HCT116 (cell line): Measurements from ENCODE around the gene SPRY4. TPM values are rescaled to one million over a fixed set of nuclear protein-coding genes. Genes with fewer than 3 reads are reported as not detected.
"Not testable (repeated sequence)": the region's sequence is repeated elsewhere in the genome, so short reads cannot be mapped to it uniquely, and the experiment has no call there.

ENCODE experiments used
- ATAC-seq: fragments of 200-7000 bp; cut with Tn5 transposase; 2 replicates; pipeline ENCODE4 v1.9.1; 2020; ENCODE audit warnings: mild to moderate bottlenecking, moderate library complexity
- BruUV-seq: library from RNA; stranded (reverse); fragments of 400-500 nt; replicated peaks from 2 replicates; lab custom pipeline; 2021; lab: Mats Ljungman, UMichigan
- CTCF ChIA-PET: fragments of 300-600 bp; sonication (Branson Sonifier 250); formaldehyde crosslinking; loops from one replicate; lab custom pipeline; 2021; ENCODE audit warnings: antibody characterized with exemption; lab: Charles Lee
- POLR2A ChIA-PET: fragments of 300-600, 350-600 bp; sonication (Branson Sonifier 250); formaldehyde crosslinking; loops from one replicate; lab custom pipeline; 2021; ENCODE audit warnings: antibody characterized with exemption; lab: Charles Lee
- RAD21 ChIA-PET, 2 experiments: fragments of 300-600 bp; sonication (Branson Sonifier 250); formaldehyde crosslinking; loops; one replicate each; lab custom pipeline; 2023; ENCODE audit warnings: low total read pairs in 2 of 2; ENCODE audit not compliant: uncharacterized antibody in 2 of 2, unreplicated experiment in 2 of 2, low non-redundant PET in 1 of 2; lab: Charles Lee
- DNase-seq: peaks from one replicate; pipeline ENCODE4 v3.0.0-alpha.2; 2010; ENCODE audit warnings: low read depth, low spot score
- H2AFZ ChIP-seq: fragments of 200-600 bp; shearing (Covaris generic), sonication (generic); 2 replicates; pipeline ENCODE4 v1.6.1; 2017; ENCODE audit warnings: low read depth, mixed run types, mixed read lengths, antibody characterized with exemption, low read length; ENCODE audit not compliant: poor library complexity, severe bottlenecking
- H3K27ac ChIP-seq: 2 replicates; pipeline ENCODE4 v1.5.1; 2012; ENCODE audit warnings: low read depth, low read length
- H3K27me3 ChIP-seq: fragments of 200-600 bp; sonication (generic); 2 replicates; pipeline ENCODE4 v1.6.1; 2016; ENCODE audit warnings: mixed run types, low read length, mixed read lengths; ENCODE audit not compliant: insufficient read depth
- H3K36me3 ChIP-seq, 2 experiments: fragments of 200-500 bp in 1 of 2; fragments of 200-600 bp in 1 of 2; sonication (Bioruptor generic) in 1 of 2; sonication (generic) in 1 of 2; 2 replicates each; pipeline versions ENCODE4 v1.5.1 to v1.6.1; 2014 to 2016; ENCODE audit warnings: low read length in 2 of 2, inconsistent platforms in 1 of 2, mixed read lengths in 1 of 2, mixed run types in 1 of 2; ENCODE audit not compliant: insufficient read depth in 2 of 2, control insufficient read depth in 1 of 2
- H3K4me1 ChIP-seq, 2 experiments: fragments of 200-600 bp in 1 of 2; sonication (generic) in 1 of 2; 2 replicates each; pipeline versions ENCODE4 v1.5.1 to v1.6.1; 2012 to 2017; ENCODE audit warnings: low read length in 2 of 2, inconsistent platforms in 1 of 2, mild to moderate bottlenecking in 1 of 2, mixed read lengths in 1 of 2, mixed run types in 1 of 2, moderate library complexity in 1 of 2; ENCODE audit not compliant: insufficient read depth in 2 of 2, control insufficient read depth in 1 of 2
- H3K4me2 ChIP-seq: fragments of 200-600 bp; sonication (generic); 2 replicates; pipeline ENCODE4 v1.6.1; 2017; ENCODE audit warnings: mixed run types, low read length, mixed read lengths
- H3K4me3 ChIP-seq, 2 experiments: fragments of 200-600 bp in 1 of 2; sonication (generic) in 1 of 2; replicated peaks in 1 of 2; 2 replicates each; pipeline ENCODE4 v1.5.1; 2011 to 2016; ENCODE audit warnings: low read length in 2 of 2, control low read depth in 1 of 2, low read depth in 1 of 2, mild to moderate bottlenecking in 1 of 2, mixed read lengths in 1 of 2, mixed run types in 1 of 2
- H3K79me2 ChIP-seq: fragments of 200-600 bp; sonication (generic); 2 replicates; pipeline ENCODE4 v1.6.1; 2017; ENCODE audit warnings: mild to moderate bottlenecking, mixed run types, low read length, moderate library complexity, mixed read lengths; ENCODE audit not compliant: insufficient read depth
- H3K9ac ChIP-seq: fragments of 200-600 bp; sonication (generic); 2 replicates; pipeline ENCODE4 v1.6.1; 2016; ENCODE audit warnings: low read length, mixed read lengths
- H3K9me2 ChIP-seq: fragments of 200-600 bp; sonication (generic), shearing (Covaris generic); 2 replicates; pipeline ENCODE4 v1.6.1; 2017; ENCODE audit warnings: mixed run types, mild to moderate bottlenecking, moderate library complexity; ENCODE audit not compliant: insufficient read depth
- H3K9me3 ChIP-seq, 2 experiments: fragments of 200-500 bp in 1 of 2; fragments of 200-600 bp in 1 of 2; sonication (Bioruptor generic) in 1 of 2; sonication (generic) in 1 of 2; 2 replicates each; pipeline ENCODE4 v1.6.1; 2014 to 2017; ENCODE audit warnings: low read length in 2 of 2, mixed read lengths in 2 of 2, inconsistent platforms in 1 of 2, low read depth in 1 of 2, mild to moderate bottlenecking in 1 of 2, mixed run types in 1 of 2, moderate library complexity in 1 of 2; ENCODE audit not compliant: control insufficient read depth in 1 of 2, insufficient read depth in 1 of 2
- H4K20me1 ChIP-seq: fragments of 200-600 bp; sonication (generic), shearing (Covaris generic); 2 replicates; pipeline ENCODE4 v1.6.1; 2017; ENCODE audit warnings: mixed run types, mild to moderate bottlenecking, moderate library complexity; ENCODE audit not compliant: insufficient read depth
- CTCF ChIP-seq, 3 experiments: fragments of 200-600 bp in 1 of 3; sonication (generic) in 1 of 3; IDR thresholded peaks in 2 of 3; conservative IDR thresholded peaks in 1 of 3; 2 replicates each; pipeline ENCODE4 v1.5.1; 2012 to 2017; ENCODE audit warnings: low read depth in 2 of 3, low read length in 2 of 3, antibody characterized with exemption in 1 of 3, borderline replicate concordance in 1 of 3, control low read depth in 1 of 3, mild to moderate bottlenecking in 1 of 3, mixed read lengths in 1 of 3, mixed run types in 1 of 3, moderate library complexity in 1 of 3; ENCODE audit not compliant: insufficient read depth in 1 of 3
- FOSL1 ChIP-seq: IDR thresholded peaks from 2 replicates; pipeline ENCODE4 v1.6.1; 2012; ENCODE audit warnings: low read depth
- POLR2A ChIP-seq: IDR thresholded peaks from 2 replicates; pipeline ENCODE4 v1.7.0; 2011; ENCODE audit warnings: borderline replicate concordance; ENCODE audit not compliant: insufficient read depth, insufficient read length; ENCODE audit errors: extremely low read depth
- POLR2AphosphoS5 ChIP-seq: IDR thresholded peaks from 2 replicates; pipeline ENCODE4 v1.6.1; 2011; ENCODE audit warnings: mild to moderate bottlenecking, low read depth, low read length, moderate library complexity
- RAD21 ChIP-seq: IDR thresholded peaks from 2 replicates; pipeline ENCODE4 v1.6.1; 2012; ENCODE audit warnings: low read depth, mild to moderate bottlenecking
- SP1 ChIP-seq: IDR thresholded peaks from 2 replicates; pipeline ENCODE4 v1.6.1; 2012; ENCODE audit warnings: low read depth
- SRF ChIP-seq: IDR thresholded peaks from 2 replicates; pipeline ENCODE4 v1.6.1; 2012; ENCODE audit warnings: low read depth
- TCF7L2 ChIP-seq: IDR thresholded peaks from 2 replicates; pipeline ENCODE4 v1.7.0; 2011; ENCODE audit warnings: borderline replicate concordance, inconsistent platforms; ENCODE audit not compliant: insufficient read depth, insufficient read length; ENCODE audit errors: extremely low read depth
- ZBTB33 ChIP-seq: IDR thresholded peaks from 2 replicates; pipeline ENCODE4 v1.6.1; 2011; ENCODE audit warnings: mild to moderate bottlenecking, low read length, moderate library complexity; ENCODE audit not compliant: insufficient replicate concordance; ENCODE audit errors: extremely low read depth
- ZFX ChIP-seq: fragments of 450-650 bp; IDR thresholded peaks from 2 replicates; pipeline ENCODE4 v1.6.1; 2017
- ZNF274 ChIP-seq: fragments of 200-500 bp; sonication (Bioruptor generic); IDR thresholded peaks from 2 replicates; pipeline ENCODE4 v1.6.1; 2014; ENCODE audit warnings: mild to moderate bottlenecking, low read depth, low read length, inconsistent platforms
- intact Hi-C: fragments of 100-400 bp; cut with micrococcal nuclease; formaldehyde crosslinking; loops from 2 replicates; pipeline ENCODE4 v1.10.0; 2022
- total RNA-seq: library from RNA; stranded (reverse); gene quantifications from one replicate; pipeline ENCODE4 v1.2.1, GENCODE V29; 2021; ENCODE audit not compliant: unreplicated experiment

SPRY4 gene
- total RNA-seq, 1 experiment from 2014 or later = 112 TPM

GRCh38 chr5:142346706-142347105, 21.9 kb upstream of the SPRY4 start:
- Histone ChIP-seq H4K20me1 (no peaks in the 10 kb centered on the region), H3K9ac (no peak overlapping the region), H3K4me2 (no peak overlapping the region), H3K36me3 (peaks cover 0 to 22% of the 10 kb centered on the region in 2 experiments; a peak in 1 of 4 replicates), H3K79me2 (no peaks in the 10 kb centered on the region), H3K4me1 (peaks cover 0 to 22% of the 10 kb centered on the region in 2 experiments; a peak in 3 of 4 replicates), H3K9me2 (no peaks in the 10 kb centered on the region), H3K27ac (no peak overlapping the region), H3K9me3 (peaks cover 16 to 26% of the 10 kb centered on the region in 2 experiments; a peak in 3 of 4 replicates), H3K4me3 (no peak overlapping the region), H2AFZ (no peak overlapping the region), H3K27me3 (no peaks in the 10 kb centered on the region)
- intact Hi-C loops = no loop called here
- no peak for ATAC-seq
- no peak for DNase-seq
- ChIA-PET RAD21 (no interaction called here), POLR2A (no interaction called here), CTCF (no interaction called here)
- no TSS peak for BruUV-seq
- TF ChIP-seq TCF7L2 (no peak), ZFX (no peak), ZNF274 (no peak), SRF (no peak), FOSL1 (no peak), ZBTB33 (no peak), RAD21 (no peak), POLR2AphosphoS5 (no peak), POLR2A (no peak), SP1 (no peak), CTCF (IDR thresholded peaks at IDR 0.05 in 2 of 3, conservative IDR thresholded peaks at IDR 0.05 in 1 of 3; ENCODE audit: borderline replicate concordance in 1 of 3, insufficient read depth in 1 of 3, low read depth in 2 of 3, low read length in 2 of 3) (no peak)

GRCh38 chr5:142344915-142345314, 20.1 kb upstream of the SPRY4 start:
- H3K9me2 ChIP-seq, H2AFZ ChIP-seq, H3K9ac ChIP-seq, H3K4me2 ChIP-seq, H3K4me3 ChIP-seq, H3K27ac ChIP-seq, H3K79me2 ChIP-seq, BruUV-seq, H3K27me3 ChIP-seq, RAD21 ChIA-PET, DNase-seq, H4K20me1 ChIP-seq, intact Hi-C loops, ATAC-seq: not testable (repeated sequence)
- Histone ChIP-seq H3K36me3 (peaks cover 0 to 22% of the 10 kb centered on the region in 2 experiments; a peak in 1 of 4 replicates), H3K4me1 (peaks cover 0 to 35% of the 10 kb centered on the region in 2 experiments; a peak in 3 of 4 replicates), H3K9me3 (peaks cover 16 to 26% of the 10 kb centered on the region in 2 experiments; a peak in 3 of 4 replicates)
- ChIA-PET CTCF (interaction anchor here (0.7 kb wide), 1 partner anchor 204 kb away, joined by 3 read pairs; no protein-coding TSS in a partner anchor), POLR2A (interaction anchor here (0.8 to 1.1 kb wide), 3 partner anchors 15 to 19 kb away, joined by 3 to 4 read pairs (median 4); no protein-coding TSS in a partner anchor)
